Ishikawa (cell line): ENCODE measurements around the gene WNT7B.

Experiments
- CEBPB ChIP-seq: IDR thresholded peaks from 2 replicates; pipeline ENCODE4 v1.6.1; 2012
- CREB1 ChIP-seq: IDR thresholded peaks from 2 replicates; pipeline ENCODE4 v1.6.1; 2012; ENCODE audit warnings: low read depth
- EGR1 ChIP-seq: IDR thresholded peaks from 2 replicates; pipeline ENCODE4 v1.6.1; 2012
- EP300 ChIP-seq: IDR thresholded peaks from 2 replicates; pipeline ENCODE4 v1.6.1; 2012; ENCODE audit warnings: borderline replicate concordance
- FOXM1 ChIP-seq: IDR thresholded peaks from 2 replicates; pipeline ENCODE4 v1.6.1; 2012; ENCODE audit warnings: low read depth, borderline replicate concordance
- MAX ChIP-seq: IDR thresholded peaks from 2 replicates; pipeline ENCODE4 v1.6.1; 2012
- NFIC ChIP-seq: IDR thresholded peaks from 2 replicates; pipeline ENCODE4 v1.6.1; 2012
- RAD21 ChIP-seq: IDR thresholded peaks from 2 replicates; pipeline ENCODE4 v1.6.1; 2012; ENCODE audit warnings: low read depth
- REST ChIP-seq: IDR thresholded peaks from 2 replicates; pipeline ENCODE4 v1.6.1; 2012; ENCODE audit warnings: low read depth, mild to moderate bottlenecking
- TAF1 ChIP-seq: IDR thresholded peaks from 2 replicates; pipeline ENCODE4 v1.6.1; 2012; ENCODE audit warnings: low read depth, mild to moderate bottlenecking
- TCF12 ChIP-seq: IDR thresholded peaks from 2 replicates; pipeline ENCODE4 v1.6.1; 2012; ENCODE audit warnings: low read depth
- TEAD4 ChIP-seq: IDR thresholded peaks from 2 replicates; pipeline ENCODE4 v1.6.1; 2012
- USF1 ChIP-seq: IDR thresholded peaks from 2 replicates; pipeline ENCODE4 v1.6.1; 2012
- YY1 ChIP-seq: IDR thresholded peaks from 2 replicates; pipeline ENCODE4 v1.6.1; 2012; ENCODE audit warnings: low read depth
- ZBTB7A ChIP-seq: IDR thresholded peaks from 2 replicates; pipeline ENCODE4 v1.6.1; 2012; ENCODE audit warnings: low read depth

WNT7B gene

GRCh38 chr22:45958971-45959370 is 18.0 kb downstream of the WNT7B start:
- TF ChIP-seq CEBPB: no peak
- no peak for TF ChIP-seq YY1
- no peak for TF ChIP-seq RAD21

- TF ChIP-seq CEBPB (no peak), REST (no peak), RAD21 (no peak), CREB1 (no peak), TAF1 (no peak), TCF12 (no peak), ZBTB7A (no peak), TEAD4 (no peak), FOXM1 (no peak), USF1 (no peak), EP300 (no peak), MAX (no peak), NFIC (no peak), EGR1 (no peak), YY1 (no peak)
Observed at GRCh38 chr22:45957826-45958225, 19.1 kb downstream of the WNT7B start.

- TF ChIP-seq TAF1 (no peak), REST (no peak), CEBPB (no peak), MAX (no peak), TCF12 (no peak), ZBTB7A (no peak), YY1 (no peak), EGR1 (no peak), CREB1 (no peak), FOXM1 (no peak), RAD21 (no peak), TEAD4 (no peak), NFIC (no peak), EP300 (no peak), USF1 (no peak)
Observed at GRCh38 chr22:45953178-45953577, 23.8 kb downstream of the WNT7B start.

GRCh38 chr22:45952553-45952952 is 24.4 kb downstream of the WNT7B start:
- TF ChIP-seq CREB1: no peak
- no peak for TF ChIP-seq REST
- no peak for TF ChIP-seq YY1
- no peak for TF ChIP-seq TEAD4
- TF ChIP-seq TAF1: no peak
- no peak for TF ChIP-seq MAX
- TF ChIP-seq USF1: no peak
- TF ChIP-seq NFIC: no peak
- no peak for TF ChIP-seq FOXM1
- no peak for TF ChIP-seq RAD21
- no peak for TF ChIP-seq ZBTB7A
- TF ChIP-seq EP300: no peak
- no peak for TF ChIP-seq EGR1
- no peak for TF ChIP-seq CEBPB
- no peak for TF ChIP-seq TCF12
